ENCODE results near the gene BNC2.
A peak's percentile ranks its signal among the peaks of the same experiment; 100 is the strongest.

BNC2 gene

GRCh38 chr9:16613051-16613450 lies 257.4 kb downstream of the BNC2 start:
- FAIRE-seq (no peak), DNase-seq (ENCODE audit: insufficient read length, low spot score) (no peak)

- FAIRE-seq (no peak), DNase-seq (ENCODE audit: insufficient read length, low spot score) (peak; percentile 11)
Measured at GRCh38 chr9:16612627-16613026, 257.8 kb downstream of the BNC2 start.

- DNase-seq (ENCODE audit: insufficient read length, low spot score) (no peak), FAIRE-seq (no peak)
Measured at GRCh38 chr9:16611983-16612382, 258.5 kb downstream of the BNC2 start.

GRCh38 chr9:16611001-16611400 lies 259.5 kb downstream of the BNC2 start:
- no peak for FAIRE-seq
- no peak for DNase-seq (ENCODE audit: insufficient read length, low spot score)

- FAIRE-seq, result no peak
- DNase-seq (ENCODE audit: insufficient read length, low spot score), result no peak
Measured at GRCh38 chr9:16610538-16610937, 259.9 kb downstream of the BNC2 start.

GRCh38 chr9:16608906-16609305 lies 261.6 kb downstream of the BNC2 start:
- FAIRE-seq (no peak), DNase-seq (ENCODE audit: insufficient read length, low spot score) (no peak)

GRCh38 chr9:16602494-16602893 lies 268.0 kb downstream of the BNC2 start:
- no peak for FAIRE-seq
- no peak for DNase-seq (ENCODE audit: insufficient read length, low spot score)

GRCh38 chr9:16601991-16602390 lies 268.5 kb downstream of the BNC2 start:
- no peak for FAIRE-seq
- DNase-seq (ENCODE audit: insufficient read length, low spot score), result no peak

- no peak for FAIRE-seq
- no peak for DNase-seq (ENCODE audit: insufficient read length, low spot score)
Measured at GRCh38 chr9:16598316-16598715, 272.2 kb downstream of the BNC2 start.

- DNase-seq (ENCODE audit: insufficient read length, low spot score) (no peak), FAIRE-seq (no peak)
Measured at GRCh38 chr9:16597136-16597535, 273.3 kb downstream of the BNC2 start.

GRCh38 chr9:16595227-16595626 lies 275.2 kb downstream of the BNC2 start:
- DNase-seq (ENCODE audit: insufficient read length, low spot score) (no peak), FAIRE-seq (no peak)

GRCh38 chr9:16594787-16595186 lies 275.7 kb downstream of the BNC2 start:
- FAIRE-seq, result no peak
- no peak for DNase-seq (ENCODE audit: insufficient read length, low spot score)

GRCh38 chr9:16593746-16594145 lies 276.7 kb downstream of the BNC2 start:
- no peak for FAIRE-seq
- no peak for DNase-seq (ENCODE audit: insufficient read length, low spot score)

- FAIRE-seq (no peak), DNase-seq (ENCODE audit: insufficient read length, low spot score) (no peak)
Measured at GRCh38 chr9:16591092-16591491, 279.4 kb downstream of the BNC2 start.

- FAIRE-seq, result no peak
- no peak for DNase-seq (ENCODE audit: insufficient read length, low spot score)
Measured at GRCh38 chr9:16585591-16585990, 284.9 kb downstream of the BNC2 start.

- DNase-seq (ENCODE audit: insufficient read length, low spot score) (no peak), FAIRE-seq (no peak)
Measured at GRCh38 chr9:16579872-16580432, 290.5 kb downstream of the BNC2 start.

GRCh38 chr9:16575986-16576245 lies 294.6 kb downstream of the BNC2 start:
- DNase-seq (ENCODE audit: insufficient read length, low spot score) (no peak), FAIRE-seq (no peak)

GRCh38 chr9:16575142-16575985 lies 295.1 kb downstream of the BNC2 start:
- DNase-seq (ENCODE audit: insufficient read length, low spot score) (no peak), FAIRE-seq (no peak)

GRCh38 chr9:16572005-16572734 lies 298.3 kb downstream of the BNC2 start:
- FAIRE-seq, result no peak
- DNase-seq (ENCODE audit: insufficient read length, low spot score), result no peak

GRCh38 chr9:16571127-16571802 lies 299.2 kb downstream of the BNC2 start:
- no peak for DNase-seq (ENCODE audit: insufficient read length, low spot score)
- FAIRE-seq, result no peak

GRCh38 chr9:16563446-16563845 lies 307.0 kb downstream of the BNC2 start:
- FAIRE-seq (no peak), DNase-seq (ENCODE audit: insufficient read length, low spot score) (no peak)

Data from HTR-8/SVneo (cell line).